Measurements from ENCODE around the gene IGF2BP1. TPM values are rescaled to one million over a fixed set of nuclear protein-coding genes. Genes with fewer than 3 reads are reported as not detected.

IGF2BP1 gene
- polyA plus RNA-seq, 1 donor from 2014 or later = 13.0 TPM

- Histone ChIP-seq H3K4me2 (ENCODE audit: low read length) (no peak overlapping the region), H3K36me3 (ENCODE audit: insufficient read depth, low read length) (no peaks in the 10 kb centered on the region), H3F3A (ENCODE audit: insufficient read depth, low read length, poor library complexity, severe bottlenecking) (no peaks in the 10 kb centered on the region), H4K20me1 (ENCODE audit: insufficient read depth) (no peaks in the 10 kb centered on the region), H3K27ac (ENCODE audit: low read length) (no peak overlapping the region), H3K4me3 (ENCODE audit: low read length) (no peak overlapping the region), H3K27me3 (ENCODE audit: insufficient read depth, low read depth, low read length) (no peaks in the 10 kb centered on the region), H3K9me2 (ENCODE audit: insufficient read depth, low read length) (no peaks in the 10 kb centered on the region), H3K79me2 (replicated peaks; ENCODE audit: insufficient read depth, low read length) (no peaks in the 10 kb centered on the region), H3K9me3 (ENCODE audit: low read length) (no peaks in the 10 kb centered on the region), H3K9ac (ENCODE audit: low read length) (no peak overlapping the region), H2AFZ (ENCODE audit: low read depth, low read length) (no peak overlapping the region)
- no peak for TF ChIP-seq SMC3 (conservative IDR thresholded peaks at IDR 0.05; ENCODE audit: poor library complexity)
These were observed 44.3 kb upstream of the IGF2BP1 start for GRCh38 chr17:48952904-48953303.

- Histone ChIP-seq H3K9me2 (ENCODE audit: insufficient read depth, low read length) (no peaks in the 10 kb centered on the region), H3K4me3 (ENCODE audit: low read length) (no peak overlapping the region), H3K79me2 (replicated peaks; ENCODE audit: insufficient read depth, low read length) (no peaks in the 10 kb centered on the region), H3K27ac (ENCODE audit: low read length) (no peak overlapping the region), H3F3A (ENCODE audit: insufficient read depth, low read length, poor library complexity, severe bottlenecking) (no peaks in the 10 kb centered on the region), H3K9me3 (ENCODE audit: low read length) (no peaks in the 10 kb centered on the region), H3K27me3 (ENCODE audit: insufficient read depth, low read depth, low read length) (no peaks in the 10 kb centered on the region), H3K9ac (ENCODE audit: low read length) (no peak overlapping the region), H2AFZ (ENCODE audit: low read depth, low read length) (no peak overlapping the region), H4K20me1 (ENCODE audit: insufficient read depth) (no peaks in the 10 kb centered on the region), H3K36me3 (ENCODE audit: insufficient read depth, low read length) (no peaks in the 10 kb centered on the region), H3K4me2 (ENCODE audit: low read length) (no peak overlapping the region)
- TF ChIP-seq EZH2 (IDR thresholded peaks at IDR 0.05; ENCODE audit: borderline replicate concordance, insufficient read depth, low read length, poor library complexity, severe bottlenecking) (no peak), CTCF (IDR thresholded peaks at IDR 0.05; ENCODE audit: poor library complexity, severe bottlenecking) (no peak), REST (IDR thresholded peaks at IDR 0.05; ENCODE audit: borderline replicate concordance) (no peak), MXI1 (conservative IDR thresholded peaks at IDR 0.05; ENCODE audit: poor library complexity, severe bottlenecking) (no peak), TAF1 (IDR thresholded peaks at IDR 0.05; ENCODE audit: low read depth) (no peak), RAD21 (conservative IDR thresholded peaks at IDR 0.05) (no peak), SMC3 (conservative IDR thresholded peaks at IDR 0.05; ENCODE audit: poor library complexity) (no peak), EP300 (conservative IDR thresholded peaks at IDR 0.05; ENCODE audit: poor library complexity, severe bottlenecking) (no peak), POLR2AphosphoS5 (IDR thresholded peaks at IDR 0.05) (no peak)
These were observed 42.9 kb upstream of the IGF2BP1 start for GRCh38 chr17:48954300-48954755.

Measured in neural cell (in vitro differentiated cells).